GM21447 (cell line): Measurements from ENCODE around the gene USH1C.

ENCODE experiments used
- ATAC-seq: cut with Tn5 transposase; IDR thresholded peaks from one replicate; pipeline ENCODE4 v1.9.1; 2021; ENCODE audit not compliant: unreplicated experiment

The USH1C gene

DNA sequence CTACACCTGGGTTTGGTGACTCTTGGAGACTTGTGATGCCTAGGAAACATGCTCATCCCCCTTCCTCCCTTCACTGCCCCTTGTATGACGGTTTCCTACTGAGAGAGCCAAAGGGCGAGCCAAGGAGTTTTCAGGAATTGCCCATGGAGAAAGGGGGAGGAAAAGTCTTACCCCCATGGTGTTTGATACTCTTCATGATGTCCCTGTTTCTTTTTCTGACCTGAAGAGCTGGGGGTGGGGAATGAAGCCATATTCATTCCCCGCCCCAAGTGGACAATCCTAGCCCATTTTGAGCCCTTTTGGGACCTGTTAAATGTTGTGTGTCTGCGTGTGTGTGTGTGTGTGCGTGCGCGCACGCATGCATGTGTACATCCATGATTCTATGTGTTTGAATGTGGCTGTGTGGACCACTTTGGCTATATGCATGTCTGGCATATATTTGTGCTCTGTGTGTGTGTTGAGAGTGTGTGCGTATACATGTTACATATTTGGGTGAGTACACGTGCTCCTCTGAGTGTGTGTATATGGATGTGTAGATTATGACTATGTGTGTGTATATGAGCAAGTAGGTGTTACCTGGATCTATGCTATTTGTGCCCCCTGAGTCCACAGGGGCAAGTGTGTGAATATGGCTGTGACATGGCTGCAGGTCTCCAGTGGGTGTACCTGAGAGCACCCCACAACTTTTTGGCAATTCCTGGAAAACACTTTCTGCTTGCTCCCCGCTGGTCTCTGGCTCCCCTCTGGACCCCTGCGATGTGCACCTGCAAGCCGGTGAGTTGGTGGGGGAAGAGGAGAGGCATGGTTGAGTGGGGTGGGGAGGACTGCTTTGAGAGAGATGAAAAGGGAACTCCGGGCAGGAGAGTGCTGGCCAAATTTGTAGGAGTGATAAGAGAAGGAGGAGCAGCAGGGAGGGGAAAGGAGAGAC is 27.5 kb upstream of the USH1C start:
- ATAC-seq = no peak

DNA sequence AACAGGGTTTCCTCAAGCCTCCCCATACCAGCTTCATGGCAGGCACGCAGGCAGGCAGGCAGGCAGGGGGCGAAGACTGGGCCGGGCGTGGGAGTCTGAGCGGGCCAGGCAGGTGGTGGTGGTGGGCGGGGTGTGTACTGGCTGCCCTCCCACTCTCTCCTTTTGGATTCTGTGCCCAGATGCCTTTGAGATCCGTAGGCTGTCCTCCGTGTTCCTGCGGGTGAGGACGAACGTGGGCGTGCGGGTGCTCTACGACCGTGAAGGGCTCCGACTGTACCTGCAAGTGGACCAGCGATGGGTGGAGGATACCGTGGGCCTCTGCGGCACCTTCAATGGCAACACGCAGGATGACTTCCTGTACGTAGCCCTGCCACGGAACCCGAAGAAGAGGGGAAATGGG is 25.8 kb upstream of the USH1C start:
- no peak for ATAC-seq

DNA sequence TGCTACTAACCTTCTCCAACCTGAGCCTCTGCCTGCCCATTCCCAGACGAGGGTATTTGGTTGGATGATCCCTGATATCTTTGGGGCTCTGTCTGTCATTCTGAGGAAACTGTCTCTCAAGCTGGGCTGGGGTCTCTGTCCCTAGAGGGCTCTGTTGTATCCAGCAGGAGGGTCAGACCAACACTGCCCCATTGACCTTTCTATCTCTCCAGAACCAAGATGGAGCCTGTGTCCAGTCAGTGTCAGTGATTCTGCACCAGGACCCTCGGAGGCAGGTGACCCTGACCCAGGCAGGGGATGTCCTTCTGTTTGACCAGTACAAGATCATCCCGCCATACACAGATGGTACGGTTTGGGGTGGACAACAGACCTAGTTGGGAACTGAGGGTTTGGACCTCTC is 24.7 kb upstream of the USH1C start:
- ATAC-seq = no peak

DNA sequence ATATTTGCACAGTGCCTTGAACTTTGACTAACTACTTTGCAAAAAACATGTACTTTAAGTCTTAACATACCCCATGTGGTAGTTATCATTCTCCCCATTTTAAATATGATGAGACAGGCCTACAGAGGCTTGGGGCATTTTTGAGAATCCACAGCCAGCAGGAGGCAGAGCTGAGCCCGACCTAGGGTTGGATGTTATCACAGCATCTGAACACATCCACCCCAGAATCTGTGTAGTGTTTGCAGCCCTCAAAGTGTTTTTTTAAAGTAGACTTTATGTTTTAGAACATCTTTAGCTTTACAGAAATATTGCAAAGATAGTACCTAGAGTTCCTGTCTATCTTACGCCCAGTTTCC is 20.4 kb upstream of the USH1C start:
- no peak for ATAC-seq

DNA sequence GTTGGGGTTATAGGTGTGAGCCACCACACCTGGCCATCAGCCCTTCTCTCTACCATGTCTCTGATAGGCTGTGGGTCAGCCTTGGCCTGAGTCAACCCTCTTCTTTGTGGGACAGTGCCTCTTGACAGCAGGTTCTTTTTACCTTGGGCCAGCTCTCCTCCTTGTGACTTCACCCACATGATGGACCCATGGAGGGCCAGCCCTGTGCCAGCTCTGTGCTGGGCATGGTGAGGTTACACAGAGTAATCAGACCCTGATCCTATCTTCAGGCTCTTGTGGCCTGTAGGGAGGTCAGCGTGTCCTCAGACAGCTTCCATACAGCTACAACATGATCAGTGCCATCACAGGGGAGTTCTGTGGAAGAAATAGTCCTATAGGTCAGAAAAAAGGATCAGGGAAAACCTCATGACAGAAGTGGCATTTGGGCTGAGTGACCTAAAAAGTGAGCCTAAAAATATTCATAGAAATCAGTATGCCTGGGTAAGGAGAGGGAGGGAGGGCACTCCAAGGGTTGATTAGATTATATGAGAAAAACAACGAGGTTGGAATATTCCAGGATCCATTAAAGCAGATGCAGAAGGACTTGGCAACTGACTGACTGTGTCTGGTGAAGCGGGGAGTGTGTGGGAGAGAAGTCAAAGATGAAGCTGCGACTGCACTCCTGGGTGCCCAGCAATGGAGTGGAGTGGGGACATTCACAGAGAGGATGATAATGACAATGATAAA is 19.9 kb upstream of the USH1C start:
- no peak for ATAC-seq

DNA sequence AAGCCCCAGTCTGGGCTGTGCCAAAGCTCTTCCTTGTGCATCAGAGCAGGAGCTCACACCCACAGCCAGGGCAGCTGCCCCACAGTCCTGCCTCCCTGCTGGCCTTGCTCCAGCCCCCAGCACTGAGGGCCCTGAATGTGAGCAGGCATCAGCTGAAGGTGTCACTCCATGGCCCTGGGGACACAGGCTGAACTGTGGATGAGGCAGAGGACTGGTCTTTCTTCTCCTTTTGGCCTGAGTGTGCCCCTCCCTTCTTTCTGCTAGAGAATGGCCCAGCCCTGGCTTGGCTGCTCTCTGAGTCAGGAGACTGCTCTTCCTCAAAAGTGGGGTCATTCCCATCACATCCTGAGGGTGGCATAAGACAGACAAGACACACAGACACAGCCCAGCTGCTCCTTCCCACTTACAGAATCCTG is 19.0 kb upstream of the USH1C start:
- no peak for ATAC-seq

DNA sequence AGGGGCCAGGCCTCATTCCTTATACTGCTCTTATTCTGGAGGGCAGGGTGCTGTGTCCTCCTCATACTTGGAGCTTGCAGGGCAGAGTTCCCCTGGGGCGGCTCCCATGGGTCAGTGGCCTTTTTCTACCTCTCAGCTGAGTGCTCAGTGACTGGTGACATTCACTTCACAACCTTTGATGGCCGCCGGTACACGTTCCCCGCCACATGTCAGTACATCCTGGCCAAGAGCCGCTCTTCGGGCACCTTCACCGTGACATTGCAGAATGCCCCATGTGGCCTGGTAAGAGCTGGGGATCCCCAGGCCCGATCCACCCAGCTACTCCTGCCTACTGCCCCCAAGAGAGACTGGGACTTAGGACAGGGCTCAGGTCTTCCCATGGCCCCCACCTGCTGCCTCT is 17.3 kb upstream of the USH1C start:
- ATAC-seq = no peak

DNA sequence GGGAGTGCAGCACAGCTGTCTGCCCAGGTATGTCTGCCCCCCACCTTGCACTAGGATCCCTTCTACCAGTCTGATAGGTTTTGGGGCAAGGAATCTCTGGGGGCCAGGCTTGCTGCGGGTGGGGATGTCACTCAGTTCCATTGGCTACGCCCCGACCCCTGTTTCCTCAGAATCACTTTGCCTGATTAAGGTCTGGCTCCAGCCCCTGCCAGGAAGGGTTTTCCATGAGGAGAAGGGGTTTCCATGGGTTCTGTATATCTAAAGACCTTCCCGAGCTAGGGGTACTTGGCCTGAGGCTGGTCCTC is 16.8 kb upstream of the USH1C start:
- no peak for ATAC-seq

DNA sequence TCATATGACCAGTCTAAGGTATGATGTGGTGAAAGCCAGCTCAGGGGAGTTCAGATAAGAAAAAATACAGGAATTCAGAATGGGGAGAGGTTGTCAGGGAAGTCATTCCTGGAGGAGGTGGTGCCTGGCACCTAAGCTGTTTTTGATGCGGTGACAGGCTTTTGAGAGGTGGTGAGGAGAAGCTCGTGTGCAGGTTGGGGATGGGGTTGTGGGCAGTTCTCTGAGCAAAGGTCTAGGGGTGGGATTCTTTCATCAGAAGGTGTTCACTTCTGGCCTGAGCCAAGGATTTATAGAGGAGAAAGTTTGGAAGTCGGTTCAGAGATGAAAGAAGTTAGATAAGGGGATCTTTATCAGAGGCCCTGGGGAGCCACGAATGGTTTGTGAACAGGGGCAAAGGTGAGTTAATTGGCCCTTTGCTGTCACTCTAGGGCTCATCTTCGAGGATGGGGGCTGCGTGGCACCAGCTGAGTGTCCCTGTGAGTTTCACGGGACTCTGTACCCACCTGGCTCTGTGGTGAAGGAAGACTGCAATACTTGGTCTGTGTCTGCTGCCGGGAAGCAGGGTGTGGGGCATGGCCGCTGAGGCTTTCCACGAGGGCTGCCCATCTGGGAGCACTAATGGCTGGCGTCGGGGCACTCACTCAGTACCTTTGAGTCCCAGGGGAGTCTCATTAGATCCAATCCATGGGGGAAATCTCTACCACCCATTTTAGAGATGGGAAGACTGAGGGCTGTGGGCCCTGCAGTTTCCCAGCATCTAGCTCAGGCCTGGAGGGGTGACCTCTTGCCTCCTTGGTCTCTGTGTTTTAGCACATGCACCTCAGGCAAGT is 16.3 kb upstream of the USH1C start:
- ATAC-seq = no peak

DNA sequence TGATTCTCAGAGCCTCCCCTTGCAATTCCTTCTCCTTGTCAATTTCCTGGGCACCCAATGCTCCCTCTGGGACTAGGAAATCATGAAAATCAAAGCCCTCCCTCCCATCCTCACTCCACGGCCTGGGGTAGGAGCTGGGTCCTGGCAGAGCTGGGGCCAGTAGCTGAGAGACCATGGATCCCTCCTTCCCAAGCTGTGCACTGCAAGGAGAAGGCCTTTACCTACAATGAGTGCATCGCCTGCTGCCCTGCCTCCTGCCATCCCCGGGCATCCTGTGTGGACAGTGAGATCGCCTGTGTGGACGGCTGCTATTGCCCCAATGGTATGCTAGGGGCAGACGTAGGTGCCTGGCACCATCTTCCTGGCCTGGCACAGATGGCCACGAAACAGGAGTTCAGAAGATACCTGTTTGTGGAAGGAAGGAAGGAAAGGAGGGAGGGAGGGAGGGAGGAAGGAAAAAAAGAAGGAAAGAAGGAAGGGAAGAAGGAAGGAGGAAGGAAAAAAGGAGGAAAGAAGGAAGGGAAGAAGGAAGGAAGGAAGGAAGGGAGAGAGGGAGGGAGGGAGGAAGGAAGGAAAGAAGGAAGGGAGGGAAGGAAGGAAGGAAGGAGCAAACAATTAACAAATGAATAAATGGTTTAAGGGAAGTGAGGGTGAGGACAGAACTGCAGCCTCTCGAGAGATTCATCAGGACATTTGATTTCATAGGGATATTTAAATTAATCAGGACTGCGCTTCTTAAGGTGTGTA is 15.3 kb upstream of the USH1C start:
- ATAC-seq = no peak

DNA sequence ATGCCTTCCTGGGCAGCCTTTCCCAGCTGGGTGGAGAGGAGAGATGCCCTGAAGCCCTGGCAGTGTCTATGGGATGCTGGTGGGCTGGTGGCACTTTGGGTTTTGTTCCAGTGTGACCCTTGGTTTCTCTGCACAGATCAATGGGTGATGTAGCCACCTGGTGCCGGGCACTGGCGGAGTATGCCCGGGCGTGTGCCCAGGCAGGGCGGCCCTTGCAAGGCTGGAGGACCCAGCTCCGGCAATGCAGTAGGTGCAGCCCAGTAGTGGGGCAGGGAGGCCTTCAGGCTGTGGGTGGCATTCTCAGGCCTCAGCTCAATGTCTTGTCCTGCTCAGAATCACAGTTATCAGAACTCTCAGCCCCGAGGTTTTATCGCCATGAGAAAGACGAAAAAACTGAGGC is 14.7 kb upstream of the USH1C start:
- no peak for ATAC-seq

DNA sequence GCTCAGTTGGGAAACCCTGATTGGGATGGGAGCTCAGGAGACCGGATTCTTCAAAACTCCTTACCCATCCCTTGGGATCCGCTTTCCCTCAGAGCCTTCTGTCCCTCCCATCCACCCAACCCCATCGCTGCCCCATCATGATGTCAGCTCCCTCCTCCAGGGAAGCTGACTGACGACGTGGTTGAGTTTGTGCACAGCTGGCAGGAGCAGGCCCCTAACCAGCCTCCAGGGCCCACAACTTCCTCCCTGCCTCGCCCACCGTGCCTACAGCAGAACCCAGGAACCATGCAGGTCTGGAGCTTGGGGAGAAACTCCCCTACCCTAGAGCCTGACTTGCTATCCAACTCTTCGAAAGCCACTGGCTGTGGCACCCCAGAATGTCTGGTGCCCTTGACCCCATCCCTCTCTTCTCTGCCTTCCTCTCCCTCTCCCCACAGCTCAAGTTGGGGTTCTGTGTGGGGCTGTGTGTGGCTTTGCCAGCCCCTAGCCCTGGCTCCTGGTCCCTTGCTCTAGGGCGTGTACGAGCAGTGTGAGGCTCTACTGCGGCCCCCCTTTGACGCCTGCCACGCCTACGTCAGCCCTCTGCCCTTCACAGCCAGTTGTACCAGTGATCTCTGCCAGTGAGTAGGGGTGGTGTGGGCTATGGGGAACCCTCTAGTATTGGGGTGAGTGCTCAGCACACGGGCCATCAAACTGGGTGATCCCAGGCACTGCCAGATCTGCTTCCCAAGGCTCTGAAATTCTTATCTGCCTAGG is 14.0 kb upstream of the USH1C start:
- ATAC-seq = no peak

DNA sequence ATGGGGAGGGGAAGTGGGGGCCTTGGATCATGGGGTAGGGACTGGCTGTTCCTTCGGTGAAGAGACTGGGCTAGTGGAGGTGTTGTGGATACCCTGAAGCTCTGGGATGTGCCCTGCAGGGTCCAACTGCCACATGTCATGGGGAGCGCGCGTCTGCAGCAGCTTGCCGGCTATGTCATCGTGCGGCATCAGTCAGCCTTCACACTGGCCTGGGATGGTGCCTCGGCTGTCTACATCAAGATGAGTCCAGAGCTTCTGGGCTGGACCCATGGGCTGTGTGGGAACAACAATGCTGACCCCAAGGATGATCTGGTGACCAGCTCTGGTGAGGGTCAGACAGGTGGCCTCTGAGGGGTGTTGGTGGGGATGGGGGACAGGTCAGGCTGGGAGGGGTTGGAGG is 12.8 kb upstream of the USH1C start:
- no peak for ATAC-seq

DNA sequence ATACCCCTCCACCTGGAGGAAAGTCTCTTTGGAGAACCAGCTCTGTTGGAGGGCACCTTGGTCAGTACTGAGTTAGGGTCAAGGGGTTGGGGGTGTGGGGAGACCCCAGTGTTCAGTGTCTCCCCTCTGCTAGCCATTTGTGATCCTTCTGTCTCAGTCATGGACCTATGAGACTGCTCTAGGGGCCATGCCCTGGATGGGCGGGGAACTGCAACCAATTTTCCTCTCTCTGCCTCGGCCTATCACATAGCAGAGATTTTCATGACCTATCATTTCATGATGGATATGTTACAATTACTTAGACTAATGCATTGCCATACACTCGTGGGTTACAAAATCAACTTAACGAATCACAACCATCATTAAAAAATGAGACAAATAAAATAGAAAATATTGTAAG is 10.3 kb upstream of the USH1C start:
- ATAC-seq = no peak

DNA sequence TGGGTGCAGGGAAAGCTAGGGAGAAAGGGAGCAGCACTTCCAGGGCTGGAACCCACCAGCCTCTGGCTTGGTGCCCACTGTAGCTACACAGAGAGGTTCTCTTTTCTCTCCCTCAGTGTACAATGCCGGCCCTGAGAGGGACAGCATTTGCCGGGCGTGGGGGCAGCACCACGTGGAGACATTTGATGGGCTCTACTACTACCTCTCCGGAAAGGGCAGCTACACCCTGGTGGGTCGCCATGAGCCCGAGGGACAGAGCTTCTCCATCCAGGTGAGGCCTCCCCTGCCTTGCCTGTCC is 9.0 kb upstream of the USH1C start:
- no peak for ATAC-seq

DNA sequence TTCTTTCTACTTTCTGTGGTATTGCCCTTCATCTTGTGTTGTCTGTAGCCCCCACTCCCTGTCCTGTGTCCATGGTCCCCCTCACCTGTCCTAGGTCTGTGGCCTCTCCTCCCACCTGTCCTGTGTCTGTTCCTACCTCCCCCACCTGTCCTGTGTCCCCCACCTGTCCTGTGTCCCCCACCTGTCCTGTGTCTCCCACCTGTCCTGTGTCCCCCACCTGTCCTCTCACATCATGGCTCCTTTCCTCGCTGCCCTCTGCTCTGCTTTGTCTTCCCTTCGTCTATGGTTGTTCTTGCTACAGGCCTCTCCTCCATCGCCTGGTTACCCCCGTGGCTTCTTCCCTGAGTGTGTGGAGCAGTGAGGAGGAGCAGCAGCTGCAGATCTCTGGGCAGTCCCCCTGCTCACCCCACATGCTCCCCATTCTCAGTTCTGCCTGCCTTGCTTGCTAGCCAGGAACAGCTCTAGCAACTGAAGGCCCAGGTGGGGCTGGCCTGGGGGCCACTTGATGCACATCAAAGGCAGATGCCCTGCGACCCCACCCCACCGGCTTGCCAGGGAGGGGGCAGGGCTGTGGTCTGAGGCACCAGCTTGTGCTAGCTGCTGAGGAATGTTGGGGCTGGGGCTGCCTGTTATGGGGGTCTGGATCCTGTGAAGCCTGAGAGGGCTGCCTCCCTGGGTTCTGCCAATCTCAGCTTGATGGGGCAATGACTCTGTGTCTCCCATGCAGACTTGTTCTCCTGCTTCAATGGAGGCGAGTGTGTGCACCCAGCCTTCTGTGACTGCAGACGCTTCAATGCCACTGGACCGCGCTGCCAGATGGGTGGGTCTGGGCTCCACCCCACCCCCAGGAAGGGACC is 8.4 kb upstream of the USH1C start:
- no peak for ATAC-seq

DNA sequence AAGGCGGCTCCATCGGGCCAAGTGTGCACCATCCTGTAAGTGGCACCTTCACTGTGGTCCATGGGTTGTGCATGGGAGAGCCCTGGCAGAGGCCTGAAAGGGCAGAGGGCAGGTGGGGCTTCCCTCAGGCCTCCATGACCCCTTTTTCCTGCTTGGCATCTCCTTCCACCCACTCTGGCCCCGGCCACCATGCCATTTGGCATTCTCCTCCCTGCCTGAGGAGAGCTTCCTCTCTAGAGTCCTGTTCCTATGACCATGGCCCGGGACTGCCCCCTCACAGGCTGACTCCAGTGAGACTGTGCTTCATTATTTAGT is 7.8 kb upstream of the USH1C start:
- ATAC-seq = no peak

DNA sequence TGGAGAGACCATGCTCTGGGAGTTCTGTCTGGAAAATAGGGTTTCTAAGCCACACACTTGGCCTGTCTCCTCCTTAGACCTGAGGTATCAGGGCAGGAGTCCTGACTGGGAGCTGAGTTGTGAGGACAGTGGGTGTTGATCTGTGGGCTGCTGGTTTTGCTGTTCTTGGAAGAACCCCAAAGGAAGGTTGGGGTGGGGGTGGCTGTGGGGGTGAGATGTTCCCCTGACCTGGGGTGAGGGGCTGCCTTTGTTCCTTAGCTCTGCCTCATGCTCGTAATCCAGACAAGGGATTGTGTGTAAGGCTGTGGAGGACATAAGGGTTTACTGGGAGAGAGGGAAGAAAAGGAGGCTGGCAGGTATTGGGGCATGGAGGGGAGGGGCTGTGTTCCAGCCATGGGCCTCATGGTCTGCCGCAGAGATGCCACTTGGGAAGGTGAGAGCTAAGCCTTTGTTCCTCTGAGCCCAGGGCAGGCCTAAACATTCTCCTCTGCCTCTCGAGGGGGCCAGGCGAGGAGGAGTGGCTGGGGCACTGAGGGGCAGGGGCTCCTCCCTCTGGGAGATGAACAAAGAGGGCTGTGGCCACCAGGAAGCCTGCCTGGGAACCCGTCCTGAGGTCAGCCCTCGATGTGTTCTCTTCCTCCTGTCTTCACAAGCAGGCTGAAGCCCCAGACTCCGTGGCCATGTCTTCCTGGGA is 7.3 kb upstream of the USH1C start:
- ATAC-seq = no peak
